Aortic smooth muscle cell (primary cell): ENCODE results near the gene PYGO1. TPM values are rescaled to one million over a fixed set of nuclear protein-coding genes. Genes with fewer than 3 reads are reported as not detected.

Experiments
- total RNA-seq: library from RNA; depleted of rRNA; stranded (reverse); fragments of >200 nt; gene quantifications from 2 replicates; pipeline ENCODE4 v1.2.3, GENCODE V29; 2014

PYGO1 gene
- total RNA-seq: 4.4 and 7.0 TPM in 2 replicates

GRCh38 chr15:55588070-55588814, at the start of gene PYGO1:
TSS of gene PYGO1 (minus strand) at chr15:55588345. CDS start at chr15:55587883, 462 bp downstream.

Other genes starting within 250 kb of the PYGO1 start
- 89.0 and 102 TPM in 2 replicates for gene CCPG1, start 180.0 kb downstream of the PYGO1 start, total RNA-seq
- gene PIERCE2, start 179.8 kb downstream of the PYGO1 start, total RNA-seq: 2.4 TPM in 2 replicates
- 1.7 and 1.8 TPM in 2 replicates for gene DNAAF4, start 80.1 kb downstream of the PYGO1 start, total RNA-seq
- gene PRTG, start 154.8 kb upstream of the PYGO1 start, total RNA-seq: 0.40 and 0.62 TPM in 2 replicates